Esophagus mucosa (tissue), 1 donor: ENCODE measurements around the gene KRT8. TPM values are rescaled to one million over a fixed set of nuclear protein-coding genes. Genes with fewer than 3 reads are reported as not detected.
"Not testable (repeated sequence)": the region's sequence is repeated elsewhere in the genome, so short reads cannot be mapped to it uniquely, and the experiment has no call there.

ENCODE experiments used
- ATAC-seq: fragments of 200-7000 bp; cut with Tn5 transposase; one replicate; pipeline ENCODE4 v1.9.1; 2020
- total RNA-seq: library from RNA; stranded (reverse); gene quantifications from one replicate; pipeline ENCODE4 v1.2.4, GENCODE V29; 2023
- donor health status: DM: yes; HTN: yes; CAD: no.

Gene KRT8
- total RNA-seq, 1 donor from 2014 or later, result 40.1 TPM

GRCh38 chr12:52901715-52902541 lies 2.9 kb downstream of the KRT8 start:
- no peak for ATAC-seq

- ATAC-seq, result no peak
These were observed 3.8 kb downstream of the KRT8 start for GRCh38 chr12:52900896-52901714.

- ATAC-seq, result no peak
These were observed 4.5 kb downstream of the KRT8 start for GRCh38 chr12:52900166-52900895.

GRCh38 chr12:52899338-52900035 lies 5.4 kb downstream of the KRT8 start:
- ATAC-seq, result no peak

- no peak for ATAC-seq
These were observed 8.4 kb downstream of the KRT8 start for GRCh38 chr12:52896190-52897100.

GRCh38 chr12:52895726-52896189 lies 9.1 kb downstream of the KRT8 start:
- ATAC-seq, result peak; percentile 37

- ATAC-seq, result no peak
These were observed 11.9 kb downstream of the KRT8 start for GRCh38 chr12:52892974-52893373.

GRCh38 chr12:52892207-52892852 lies 12.5 kb downstream of the KRT8 start:
- ATAC-seq, result no peak

GRCh38 chr12:52891044-52891443 lies 13.8 kb downstream of the KRT8 start:
- no peak for ATAC-seq

- ATAC-seq, result no peak
These were observed 14.5 kb downstream of the KRT8 start for GRCh38 chr12:52890417-52890816.

GRCh38 chr12:52884526-52885293 lies 20.2 kb downstream of the KRT8 start:
- ATAC-seq, result peak; percentile 73

GRCh38 chr12:52880499-52880898 lies 24.4 kb downstream of the KRT8 start:
- not testable (repeated sequence) for ATAC-seq

- ATAC-seq, result peak; percentile 69
These were observed 25.2 kb downstream of the KRT8 start for GRCh38 chr12:52879394-52880351.

- peak; percentile 12 for ATAC-seq
These were observed 26.1 kb downstream of the KRT8 start for GRCh38 chr12:52878507-52879393.

GRCh38 chr12:52877242-52877641 lies 27.6 kb downstream of the KRT8 start:
- no peak for ATAC-seq

- peak; percentile 76 for ATAC-seq
These were observed 28.5 kb downstream of the KRT8 start for GRCh38 chr12:52876372-52876771.
